Keratinocyte (primary cell): ENCODE results near the gene CTNNBL1. TPM values are rescaled to one million over a fixed set of nuclear protein-coding genes. Genes with fewer than 3 reads are reported as not detected.

Experiments used
- DNase-seq: peaks from one replicate; pipeline ENCODE4 v3.0.0-alpha.2; 2011; ENCODE audit warnings: low read depth, missing footprints, low spot score
- FAIRE-seq: peaks from 2 replicates; lab custom pipeline; 2011; peaks lifted over from hg19 to GRCh38; lab: Jason Lieb, UNC
- H2AFZ ChIP-seq: 2 replicates; pipeline ENCODE4 v1.6.0; 2012; ENCODE audit warnings: low read length, control low read depth, inconsistent platforms; ENCODE audit not compliant: control insufficient read depth
- H3K27ac ChIP-seq: 2 replicates; pipeline ENCODE4 v1.5.1; 2011; ENCODE audit warnings: low read length; ENCODE audit not compliant: control insufficient read depth, insufficient read depth
- H3K27me3 ChIP-seq: 3 replicates; pipeline ENCODE4 v1.6.0; 2011; ENCODE audit warnings: low read length; ENCODE audit not compliant: control insufficient read depth, insufficient read depth; ENCODE audit errors: extremely low read depth
- H3K36me3 ChIP-seq, 2 experiments: 2 replicates in 1 of 2; 3 replicates in 1 of 2; pipeline ENCODE4 v1.5.1; 2011; ENCODE audit warnings: low read length in 2 of 2, mild to moderate bottlenecking in 1 of 2; ENCODE audit not compliant: control insufficient read depth in 2 of 2, insufficient read depth in 2 of 2; ENCODE audit errors: extremely low read depth in 1 of 2
- H3K4me1 ChIP-seq: 3 replicates; pipeline ENCODE4 v1.5.1; 2011; ENCODE audit warnings: low read length; ENCODE audit not compliant: control insufficient read depth, insufficient read depth; ENCODE audit errors: extremely low read depth
- H3K4me2 ChIP-seq: 3 replicates; pipeline ENCODE4 v1.6.0; 2011; ENCODE audit warnings: low read depth, low read length; ENCODE audit not compliant: control insufficient read depth, insufficient read depth; ENCODE audit errors: extremely low read depth
- H3K4me3 ChIP-seq, 3 experiments: fragments of 200-600 bp in 1 of 3; sonication (generic) in 1 of 3; 2 replicates in 2 of 3; 3 replicates in 1 of 3; pipeline ENCODE4 v1.5.1; 2011 to 2016; ENCODE audit warnings: low read length in 3 of 3, mild to moderate bottlenecking in 3 of 3, control low read depth in 2 of 3, inconsistent platforms in 1 of 3, low read depth in 1 of 3, mixed read lengths in 1 of 3, mixed run types in 1 of 3, moderate library complexity in 1 of 3; ENCODE audit not compliant: control insufficient read depth in 2 of 3, insufficient read depth in 2 of 3; ENCODE audit errors: extremely low read depth in 1 of 3
- H3K79me2 ChIP-seq: 2 replicates; pipeline ENCODE4 v1.6.0; 2012; ENCODE audit warnings: low read length; ENCODE audit not compliant: control insufficient read depth, insufficient read depth
- H3K9ac ChIP-seq: 3 replicates; pipeline ENCODE4 v1.6.0; 2011; ENCODE audit warnings: low read length; ENCODE audit not compliant: control insufficient read depth, insufficient read depth; ENCODE audit errors: extremely low read depth
- H3K9me1 ChIP-seq: 3 replicates; pipeline ENCODE4 v1.6.0; 2011; ENCODE audit warnings: low read length; ENCODE audit not compliant: control insufficient read depth, insufficient read depth; ENCODE audit errors: extremely low read depth
- H3K9me3 ChIP-seq: 2 replicates; pipeline ENCODE4 v1.5.1; 2012; ENCODE audit warnings: low read depth, low read length; ENCODE audit not compliant: control insufficient read depth
- H4K20me1 ChIP-seq: 3 replicates; pipeline ENCODE4 v1.6.0; 2011; ENCODE audit warnings: low read length; ENCODE audit not compliant: control insufficient read depth, insufficient read depth; ENCODE audit errors: extremely low read depth
- CTCF ChIP-seq, 3 experiments: IDR thresholded peaks in 1 of 3; conservative IDR thresholded peaks in 1 of 3; optimal IDR thresholded peaks in 1 of 3; 2 replicates in 2 of 3; 3 replicates in 1 of 3; pipeline versions ENCODE3 to v1.5.1; 2011; ENCODE audit warnings: low read length in 3 of 3, mild to moderate bottlenecking in 3 of 3, moderate library complexity in 2 of 3, control low read depth in 1 of 3, inconsistent platforms in 1 of 3; ENCODE audit not compliant: insufficient read depth in 2 of 3; ENCODE audit errors: extremely low read depth in 1 of 3
- EZH2 ChIP-seq: IDR thresholded peaks from one replicate; pipeline ENCODE4 v1.6.1; 2012; ENCODE audit warnings: inconsistent platforms, mild to moderate bottlenecking, low read length, moderate library complexity
- dilution Hi-C: fragments of 300-500 bp; cut with MboI; formaldehyde crosslinking; loops from one replicate; pipeline ENCODE4 v1.7.0; 2020; ENCODE audit warnings: low sequenced_read_pairs; ENCODE audit not compliant: extremely low pct_ligation_motif_present
- polyA plus RNA-seq, 5 experiments: library from polyadenylated mRNA; depleted of rRNA in 3 of 5; stranded (reverse) in 3 of 5; stranded (forward) in 1 of 5; unstranded in 1 of 5; fragments of >200 nt; gene quantifications; 1 replicate in 1 of 5; 2 replicates in 3 of 5; 3 replicates in 1 of 5; pipeline versions ENCODE4 v1.2.1 to v1.2.3, GENCODE V29; 2011 to 2012; ENCODE audit warnings: missing spikeins in 2 of 5, low read depth in 1 of 5, low replicate concordance in 1 of 5

Gene CTNNBL1
- polyA plus RNA-seq, 1 donor (not counting 4 experiments of a cell fraction or from before 2014, with no cell fraction given) = 37.0 TPM

GRCh38 chr20:37877832-37878772 lies 184.3 kb downstream of the CTNNBL1 start:
- Histone ChIP-seq H3K4me2 (no peak overlapping the region), H3K27ac (no peak overlapping the region), H3K9me1 (no peaks in the 10 kb centered on the region), H3K4me1 (no peaks in the 10 kb centered on the region), H3K79me2 (no peaks in the 10 kb centered on the region), H3K9me3 (no peaks in the 10 kb centered on the region), H2AFZ (no peak overlapping the region), H4K20me1 (no peaks in the 10 kb centered on the region), H3K4me3 (no peak overlapping the region), H3K36me3 (peaks cover 0 to 2% of the 10 kb centered on the region in 2 experiments), H3K27me3 (peaks cover 3% of the 10 kb centered on the region), H3K9ac (no peak overlapping the region)
- no peak for DNase-seq
- dilution Hi-C loops = no loop called here
- FAIRE-seq = no peak
- TF ChIP-seq CTCF (optimal IDR thresholded peaks at IDR 0.05 in 1 of 3, IDR thresholded peaks at IDR 0.05 in 1 of 3, conservative IDR thresholded peaks at IDR 0.05 in 1 of 3; ENCODE audit: extremely low read depth in 1 of 3, insufficient read depth in 2 of 3, low read length in 3 of 3) = no peak
- no peak for TF ChIP-seq EZH2

- H3K9ac ChIP-seq = no peak overlapping the region
- H3K4me1 ChIP-seq = no peaks in the 10 kb centered on the region
- H2AFZ ChIP-seq = no peak overlapping the region
- peaks cover 0 to 2% of the 10 kb centered on the region in 2 experiments for H3K36me3 ChIP-seq
- H3K4me2 ChIP-seq = no peak overlapping the region
- no peak overlapping the region for H3K27ac ChIP-seq
- no peaks in the 10 kb centered on the region for H3K9me1 ChIP-seq
- no peak for FAIRE-seq
- DNase-seq = no peak
- H3K4me3 ChIP-seq = no peak overlapping the region
- H4K20me1 ChIP-seq = no peaks in the 10 kb centered on the region
- H3K9me3 ChIP-seq = no peaks in the 10 kb centered on the region
- dilution Hi-C loops = no loop called here
- no peaks in the 10 kb centered on the region for H3K79me2 ChIP-seq
- TF ChIP-seq CTCF (optimal IDR thresholded peaks at IDR 0.05 in 1 of 3, IDR thresholded peaks at IDR 0.05 in 1 of 3, conservative IDR thresholded peaks at IDR 0.05 in 1 of 3; ENCODE audit: extremely low read depth in 1 of 3, insufficient read depth in 2 of 3, low read length in 3 of 3) (no peak), EZH2 (no peak)
- H3K27me3 ChIP-seq = peaks cover 3% of the 10 kb centered on the region
These were observed 185.2 kb downstream of the CTNNBL1 start for GRCh38 chr20:37878835-37879599.
